ENCODE data around the gene KNSTRN.

GRCh38 chr15:40409366-40409765 is 26.8 kb downstream of the KNSTRN start:
- no peak for TF ChIP-seq CTCF (IDR thresholded peaks at IDR 0.05)
- no peak for TF ChIP-seq POLR2AphosphoS5 (IDR thresholded peaks at IDR 0.05)

All from suprapubic skin (tissue), 3 donors.